Measurements from ENCODE around the gene TIMP3.

The TIMP3 gene

DNA sequence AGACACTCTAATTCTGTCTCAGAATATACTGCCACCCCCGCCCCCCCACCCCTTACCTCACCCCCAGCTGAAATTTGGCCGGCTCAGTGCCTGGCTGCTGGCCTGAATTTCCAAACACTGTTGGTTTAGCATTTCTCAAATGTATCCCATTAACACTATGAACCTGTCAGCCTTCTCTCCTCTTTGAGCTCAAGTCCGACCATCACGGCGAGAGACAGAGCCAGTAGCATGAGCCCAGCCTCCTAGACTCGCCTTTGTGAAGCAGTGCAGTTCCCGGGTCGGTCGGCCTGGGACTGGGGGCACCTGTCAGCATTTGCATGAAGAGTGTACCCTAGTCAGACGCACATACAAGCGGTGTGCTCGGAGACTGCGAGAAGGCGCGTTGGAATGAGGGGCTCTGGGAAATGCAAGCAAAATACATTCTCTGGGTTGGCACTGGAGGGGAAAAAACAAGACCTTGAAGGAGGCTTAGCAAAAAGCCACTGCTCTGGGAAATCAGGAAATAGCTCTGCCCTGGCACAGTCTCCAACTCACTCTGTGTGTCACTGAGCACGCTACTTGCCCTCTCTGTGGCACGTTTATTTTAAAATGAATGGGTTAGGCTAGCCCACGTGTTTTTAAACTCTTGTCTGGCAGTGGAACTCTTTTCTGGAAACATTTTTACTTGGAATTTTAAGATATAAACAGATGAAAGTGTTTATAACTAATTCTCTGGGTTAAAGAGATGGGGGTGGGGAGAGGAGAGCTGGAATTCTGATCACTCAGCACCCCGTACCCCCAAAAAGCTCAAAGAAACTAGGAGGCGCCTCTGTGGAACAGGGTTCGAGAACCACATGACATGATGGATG lies 108.3 kb downstream of the TIMP3 start:
- H3K9me3 ChIP-seq, result no peaks in the 10 kb centered on the region
- no peak overlapping the region for H3K27ac ChIP-seq
- TF ChIP-seq, protein P1, sequence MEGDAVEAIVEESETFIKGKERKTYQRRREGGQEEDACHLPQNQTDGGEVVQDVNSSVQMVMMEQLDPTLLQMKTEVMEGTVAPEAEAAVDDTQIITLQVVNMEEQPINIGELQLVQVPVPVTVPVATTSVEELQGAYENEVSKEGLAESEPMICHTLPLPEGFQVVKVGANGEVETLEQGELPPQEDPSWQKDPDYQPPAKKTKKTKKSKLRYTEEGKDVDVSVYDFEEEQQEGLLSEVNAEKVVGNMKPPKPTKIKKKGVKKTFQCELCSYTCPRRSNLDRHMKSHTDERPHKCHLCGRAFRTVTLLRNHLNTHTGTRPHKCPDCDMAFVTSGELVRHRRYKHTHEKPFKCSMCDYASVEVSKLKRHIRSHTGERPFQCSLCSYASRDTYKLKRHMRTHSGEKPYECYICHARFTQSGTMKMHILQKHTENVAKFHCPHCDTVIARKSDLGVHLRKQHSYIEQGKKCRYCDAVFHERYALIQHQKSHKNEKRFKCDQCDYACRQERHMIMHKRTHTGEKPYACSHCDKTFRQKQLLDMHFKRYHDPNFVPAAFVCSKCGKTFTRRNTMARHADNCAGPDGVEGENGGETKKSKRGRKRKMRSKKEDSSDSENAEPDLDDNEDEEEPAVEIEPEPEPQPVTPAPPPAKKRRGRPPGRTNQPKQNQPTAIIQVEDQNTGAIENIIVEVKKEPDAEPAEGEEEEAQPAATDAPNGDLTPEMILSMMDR (IDR thresholded peaks at IDR 0.05), result no peak
- H3K36me3 ChIP-seq, result no peaks in the 10 kb centered on the region
- no peaks in the 10 kb centered on the region for H3K27me3 ChIP-seq
- no peaks in the 10 kb centered on the region for H3K4me1 ChIP-seq (ENCODE audit: control insufficient read depth in 1 of 2, insufficient read depth in 1 of 2, low read depth in 1 of 2, low read length in 1 of 2)
- H3K4me3 ChIP-seq (ENCODE audit: low read depth in 1 of 2, low read length in 1 of 2), result no peak overlapping the region

DNA sequence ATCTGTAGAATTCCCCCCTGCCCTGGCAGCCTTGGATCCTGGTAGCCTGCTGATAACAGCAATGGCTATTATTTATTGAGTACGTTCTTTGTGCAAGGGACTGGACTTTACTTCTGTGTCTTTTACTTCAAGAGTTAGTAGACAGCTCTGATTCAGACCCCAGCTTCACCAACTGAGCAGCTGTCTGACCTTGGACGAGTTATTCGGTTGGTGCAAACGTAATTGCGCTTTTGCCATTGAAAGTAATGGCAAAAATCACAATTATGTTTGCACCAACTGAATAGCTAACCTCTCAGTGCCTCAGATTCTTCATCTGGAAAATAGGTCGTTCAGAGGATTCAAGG lies 108.9 kb downstream of the TIMP3 start:
- Histone ChIP-seq H3K4me1 (ENCODE audit: control insufficient read depth in 1 of 2, insufficient read depth in 1 of 2, low read depth in 1 of 2, low read length in 1 of 2) (no peaks in the 10 kb centered on the region), H3K9me3 (no peaks in the 10 kb centered on the region), H3K27me3 (no peaks in the 10 kb centered on the region), H3K4me3 (ENCODE audit: low read depth in 1 of 2, low read length in 1 of 2) (no peak overlapping the region), H3K36me3 (no peaks in the 10 kb centered on the region), H3K27ac (no peak overlapping the region)
- TF ChIP-seq, protein P1 (IDR thresholded peaks at IDR 0.05), result no peak

DNA sequence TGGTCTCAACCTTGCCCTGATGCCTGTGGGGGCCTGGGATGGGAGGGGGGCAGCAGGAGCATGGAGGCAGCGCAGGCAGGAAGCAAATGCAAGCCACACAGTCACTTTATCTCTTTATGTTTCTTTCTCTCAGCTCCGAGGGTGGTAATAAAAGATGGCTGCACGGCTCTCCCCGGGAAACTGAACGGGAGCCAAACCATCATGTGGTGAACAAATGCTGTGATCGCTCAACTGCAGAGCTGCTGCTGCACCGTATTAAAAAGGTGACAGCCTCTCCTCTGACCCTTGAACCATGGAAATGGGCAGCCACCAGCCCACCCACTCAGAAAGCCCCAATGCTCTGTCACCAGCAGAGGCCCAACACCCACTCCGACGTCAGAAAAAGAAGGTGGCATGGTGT lies 110.0 kb downstream of the TIMP3 start:
- H3K4me3 ChIP-seq (ENCODE audit: low read depth in 1 of 2, low read length in 1 of 2), result no peak overlapping the region
- no peak overlapping the region for H3K27ac ChIP-seq
- H3K27me3 ChIP-seq, result no peaks in the 10 kb centered on the region
- H3K4me1 ChIP-seq (ENCODE audit: control insufficient read depth in 1 of 2, insufficient read depth in 1 of 2, low read depth in 1 of 2, low read length in 1 of 2), result no peaks in the 10 kb centered on the region
- TF ChIP-seq, protein P1 (IDR thresholded peaks at IDR 0.05), result no peak
- H3K36me3 ChIP-seq, result no peaks in the 10 kb centered on the region
- no peaks in the 10 kb centered on the region for H3K9me3 ChIP-seq
